K562 (cell line): ENCODE measurements around the gene RER1. TPM values are rescaled to one million over a fixed set of nuclear protein-coding genes. Genes with fewer than 3 reads are reported as not detected.

ENCODE experiments used
- BCOR ChIP-seq: fragments of 450-650 bp; IDR thresholded peaks from 2 replicates; pipeline ENCODE4 v1.6.1; 2016
- CC2D1A ChIP-seq: fragments of 450-650 bp; IDR thresholded peaks from 2 replicates; pipeline ENCODE4 v1.6.1; 2017; ENCODE audit warnings: mild to moderate bottlenecking
- EGR1 ChIP-seq: fragments of 450-650 bp; conservative IDR thresholded peaks from 2 replicates; pipeline ENCODE4 v1.6.1; 2017; ENCODE audit warnings: mild to moderate bottlenecking
- KLF16 ChIP-seq: IDR thresholded peaks from 2 replicates; pipeline ENCODE4 v1.6.1; 2016; ENCODE audit warnings: antibody characterized with exemption
- MTA3 ChIP-seq: fragments of 450-650 bp; formaldehyde crosslinking; IDR thresholded peaks from 2 replicates; pipeline ENCODE4 v1.6.1; 2017; ENCODE audit warnings: mild to moderate bottlenecking, borderline replicate concordance
- NFXL1 ChIP-seq: fragments of 450-650 bp; formaldehyde crosslinking; IDR thresholded peaks from 2 replicates; pipeline ENCODE4 v1.4.0; 2021; ENCODE audit warnings: mild to moderate bottlenecking
- NONO ChIP-seq, 2 experiments: fragments of 200-400 bp in 1 of 2; fragments of 450-650 bp in 1 of 2; formaldehyde crosslinking in 1 of 2; IDR thresholded peaks; 2 replicates each; pipeline ENCODE4 v1.6.1; 2017; ENCODE audit warnings: low read depth in 2 of 2, mild to moderate bottlenecking in 2 of 2, moderate library complexity in 2 of 2, low read length in 1 of 2
- POLR2G ChIP-seq: fragments of 200-400 bp; formaldehyde crosslinking; IDR thresholded peaks from 2 replicates; pipeline ENCODE4 v1.6.1; 2017; ENCODE audit warnings: low read depth, mild to moderate bottlenecking, antibody characterized with exemption, low read length, moderate library complexity
- RCOR1 ChIP-seq, 2 experiments: IDR thresholded peaks; 2 replicates each; pipeline ENCODE4 v1.6.1; 2012; ENCODE audit warnings: low read depth in 2 of 2, low read length in 2 of 2, borderline replicate concordance in 1 of 2, improper control_type of control experiment in 1 of 2
- RHOXF2B ChIP-seq: fragments of 250-450 bp; sonication (Bioruptor Pico); conservative IDR thresholded peaks from 2 replicates; pipeline ENCODE4 v1.5.1; 2021
- SMAD3 ChIP-seq: fragments of 450-650 bp; formaldehyde crosslinking; conservative IDR thresholded peaks from 2 replicates; pipeline ENCODE4 v1.4.0; 2020; ENCODE audit warnings: mild to moderate bottlenecking
- SMC3 ChIP-seq: conservative IDR thresholded peaks from 2 replicates; pipeline ENCODE4 v1.6.1; 2011; ENCODE audit warnings: low read depth, low read length, improper control_type of control experiment; ENCODE audit not compliant: insufficient read depth
- SREBF1 ChIP-seq: fragments of 150-350 bp; IDR thresholded peaks from 2 replicates; pipeline ENCODE4 v1.6.1; 2014; ENCODE audit warnings: antibody characterized with exemption, low read depth, low read length, borderline replicate concordance
- TARDBP ChIP-seq: fragments of 450-650 bp; IDR thresholded peaks from 2 replicates; pipeline ENCODE4 v1.6.1; 2016
- TCF7L2 ChIP-seq: fragments of 150-350 bp; IDR thresholded peaks from 2 replicates; pipeline ENCODE4 v1.6.1; 2016; ENCODE audit warnings: low read depth, mild to moderate bottlenecking, low read length, moderate library complexity
- XRCC5 ChIP-seq: fragments of 200-400 bp; formaldehyde crosslinking; IDR thresholded peaks from 2 replicates; pipeline ENCODE4 v1.6.1; 2017; ENCODE audit warnings: low read depth, mild to moderate bottlenecking, low read length
- ZC3H4 ChIP-seq: sonication (generic); formaldehyde crosslinking; IDR thresholded peaks from 2 replicates; pipeline ENCODE4 v1.9.0; 2021; ENCODE audit warnings: missing genetic modification reagents, borderline replicate concordance
- ZNF239 ChIP-seq: fragments of 250-450 bp; sonication (Bioruptor Pico); IDR thresholded peaks from 2 replicates; pipeline ENCODE4 v1.4.0; 2020; ENCODE audit warnings: mild to moderate bottlenecking
- ZNF263 ChIP-seq: sonication (generic); formaldehyde crosslinking; IDR thresholded peaks from 2 replicates; pipeline ENCODE4 v1.8.0; 2022; ENCODE audit warnings: mild to moderate bottlenecking, missing genetic modification reagents, borderline replicate concordance
- ZNF740 ChIP-seq, 3 experiments: fragments of 200-800 bp in 1 of 3; sonication (Bioruptor generic) in 1 of 3; sonication (generic) in 1 of 3; formaldehyde crosslinking in 1 of 3; IDR thresholded peaks; 2 replicates each; pipeline versions ENCODE4 v1.6.1 to v1.8.0; 2016 to 2022; ENCODE audit warnings: mild to moderate bottlenecking in 2 of 3, missing compliant biosample characterization in 2 of 3, missing genetic modification characterization in 2 of 3, missing genetic modification reagents in 1 of 3
- polyA plus RNA-seq, 8 experiments: library from polyadenylated mRNA; depleted of rRNA in 4 of 8; stranded (reverse) in 5 of 8; unstranded in 3 of 8; fragments of >200 nt; fragmentation: Nextera tagmentation in 2 of 8; fragmentation: Illumina TruSeq in 1 of 8; extraction: Ambion mirVana in 2 of 8; extraction: Trizol in 1 of 8; gene quantifications; 2 replicates each; pipeline versions ENCODE4 v1.2.1 to v1.2.3, GENCODE V29; 2011 to 2014; ENCODE audit warnings: inconsistent platforms in 1 of 8, missing spikeins in 1 of 8
- total RNA-seq, 7 experiments: library from RNA; depleted of rRNA in 6 of 7; stranded (reverse); fragments of >200 nt in 6 of 7; fragmentation: Illumina TruSeq in 2 of 7; extraction: Trizol in 2 of 7; gene quantifications; 2 replicates each; pipeline versions ENCODE4 v1.2.1 to v1.2.3, GENCODE V29; 2011 to 2021; ENCODE audit warnings: low replicate concordance in 1 of 7
- TF ChIP-seq, protein P1 (sequence below): fragments of 450-650 bp; formaldehyde crosslinking; IDR thresholded peaks from 2 replicates; pipeline ENCODE4 v1.4.0; 2020; ENCODE audit warnings: mild to moderate bottlenecking, moderate library complexity
- TF ChIP-seq, protein P2 (sequence below): fragments of 450-650 bp; formaldehyde crosslinking; IDR thresholded peaks from 2 replicates; pipeline ENCODE4 v1.4.0; 2020; ENCODE audit warnings: mild to moderate bottlenecking, moderate library complexity

The RER1 gene
- total and polyA plus RNA-seq, 9 of the 15 experiments (the other 6 are each of a cell fraction or from before 2014, with no cell fraction given), result 19.6 to 354 (median 183) TPM

DNA sequence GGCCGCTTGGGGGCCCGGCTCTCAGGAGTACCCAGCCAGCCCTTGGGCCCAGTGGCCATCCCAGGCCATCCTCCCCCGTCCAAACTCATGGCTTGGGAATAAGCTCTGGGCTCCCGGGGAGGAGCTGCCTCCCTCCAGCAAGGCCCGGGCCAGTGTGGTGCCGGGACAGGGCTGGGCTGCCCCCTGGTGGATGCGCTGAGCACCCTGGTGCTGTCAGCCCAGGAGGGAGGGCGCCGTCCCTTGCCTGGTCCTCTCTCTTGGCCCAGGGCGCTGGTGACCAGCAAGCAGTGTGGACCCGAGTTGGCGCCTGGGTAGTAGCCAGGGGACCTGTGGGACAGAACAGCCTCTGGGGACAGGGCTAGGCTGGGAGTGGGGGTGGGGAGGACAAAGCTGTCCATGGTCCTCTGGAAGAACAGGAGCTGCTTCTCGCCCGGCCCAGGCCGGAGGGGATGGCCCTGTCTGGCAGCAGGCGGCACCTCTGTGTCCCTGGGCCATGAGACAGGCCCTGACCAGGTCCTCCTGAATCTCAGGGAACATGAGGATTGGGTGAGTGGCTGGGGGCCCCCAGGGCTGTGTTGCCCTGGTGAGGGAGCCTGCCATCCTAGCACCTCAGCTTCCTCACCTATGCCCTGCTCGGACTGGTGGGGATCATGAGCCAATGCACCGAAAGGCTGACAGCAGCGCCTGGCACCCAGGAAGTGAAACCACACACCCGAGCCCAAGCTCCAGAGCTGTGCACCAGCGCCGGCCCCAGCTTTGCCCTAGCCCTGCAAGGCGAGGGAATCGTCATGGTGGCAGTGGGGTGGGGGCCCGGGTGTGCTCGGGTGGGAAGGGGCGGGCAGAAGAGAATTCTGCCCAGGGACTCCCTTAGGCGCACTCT lies 9.7 kb upstream of the RER1 start (continued):
- TF ChIP-seq SMC3, result peak; percentile 99
- peak; percentile 57; the same call in 1 of the 2 replicates for TF ChIP-seq ZNF263 (CRISPR knock-in tag)
- TF ChIP-seq RHOXF2B (CRISPR knock-in tag), result no peak
- TF ChIP-seq ZNF239, result no peak
- TF ChIP-seq RCOR1 (IDR thresholded peaks at IDR 0.05; ENCODE audit: borderline replicate concordance in 1 of 2, low read depth in 2 of 2, low read length in 2 of 2), result peak in 1 of 2 experiments; percentile 66; a peak in 2 of 4 replicates
- TF ChIP-seq BCOR, result no peak
- TF ChIP-seq, protein P1, sequence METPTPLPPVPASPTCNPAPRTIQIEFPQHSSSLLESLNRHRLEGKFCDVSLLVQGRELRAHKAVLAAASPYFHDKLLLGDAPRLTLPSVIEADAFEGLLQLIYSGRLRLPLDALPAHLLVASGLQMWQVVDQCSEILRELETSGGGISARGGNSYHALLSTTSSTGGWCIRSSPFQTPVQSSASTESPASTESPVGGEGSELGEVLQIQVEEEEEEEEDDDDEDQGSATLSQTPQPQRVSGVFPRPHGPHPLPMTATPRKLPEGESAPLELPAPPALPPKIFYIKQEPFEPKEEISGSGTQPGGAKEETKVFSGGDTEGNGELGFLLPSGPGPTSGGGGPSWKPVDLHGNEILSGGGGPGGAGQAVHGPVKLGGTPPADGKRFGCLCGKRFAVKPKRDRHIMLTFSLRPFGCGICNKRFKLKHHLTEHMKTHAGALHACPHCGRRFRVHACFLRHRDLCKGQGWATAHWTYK, result 0 out of 2 replicates have a peak, but pooled peaks have one; percentile 51
- no peak for TF ChIP-seq NFXL1
- peak; percentile 82; the same call in 1 of the 2 replicates for TF ChIP-seq TARDBP
- no peak for TF ChIP-seq TCF7L2
- 0 out of 2 replicates have a peak, but pooled peaks have one; percentile 36 for TF ChIP-seq ZC3H4 (CRISPR knock-in tag)
- peak; percentile 48 for TF ChIP-seq POLR2G
- TF ChIP-seq ZNF740 (CRISPR knock-in tag; IDR thresholded peaks at IDR 0.05), result peak; percentile 27; the same call in 1 of the 2 replicates
- no peak for TF ChIP-seq ZNF740 (tag; IDR thresholded peaks at IDR 0.05)
- peak; percentile 55; the same call in 1 of the 2 replicates for TF ChIP-seq KLF16
- TF ChIP-seq EGR1, result no peak
- TF ChIP-seq, protein P2, sequence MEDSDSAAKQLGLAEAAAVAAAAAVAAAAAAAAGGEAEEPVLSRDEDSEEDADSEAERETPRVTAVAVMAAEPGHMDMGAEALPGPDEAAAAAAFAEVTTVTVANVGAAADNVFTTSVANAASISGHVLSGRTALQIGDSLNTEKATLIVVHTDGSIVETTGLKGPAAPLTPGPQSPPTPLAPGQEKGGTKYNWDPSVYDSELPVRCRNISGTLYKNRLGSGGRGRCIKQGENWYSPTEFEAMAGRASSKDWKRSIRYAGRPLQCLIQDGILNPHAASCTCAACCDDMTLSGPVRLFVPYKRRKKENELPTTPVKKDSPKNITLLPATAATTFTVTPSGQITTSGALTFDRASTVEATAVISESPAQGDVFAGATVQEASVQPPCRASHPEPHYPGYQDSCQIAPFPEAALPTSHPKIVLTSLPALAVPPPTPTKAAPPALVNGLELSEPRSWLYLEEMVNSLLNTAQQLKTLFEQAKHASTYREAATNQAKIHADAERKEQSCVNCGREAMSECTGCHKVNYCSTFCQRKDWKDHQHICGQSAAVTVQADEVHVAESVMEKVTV (CRISPR knock-in tag), result peak; percentile 92
- peak; percentile 38; the same call in 1 of the 2 replicates for TF ChIP-seq MTA3
- peak; percentile 61; the same call in 1 of the 2 replicates for TF ChIP-seq SMAD3 (CRISPR knock-in tag)
- peak; percentile 79; the same call in 1 of the 2 replicates for TF ChIP-seq XRCC5
- 0 out of 2 replicates have a peak, but pooled peaks have one; percentile 43 for TF ChIP-seq SREBF1
- peak; percentile 72; the same call in 1 of the 2 replicates for TF ChIP-seq CC2D1A
- 0 out of 4 replicates have a peak, but pooled peaks of 1 of the 2 experiments have one; percentile 29 for TF ChIP-seq NONO (IDR thresholded peaks at IDR 0.05; ENCODE audit: low read depth in 2 of 2, low read length in 1 of 2)
